ENCODE data around the gene CPAMD8.
"Not testable (repeated sequence)": the region's sequence is repeated elsewhere in the genome, so short reads cannot be mapped to it uniquely, and the experiment has no call there.

The CPAMD8 gene

GRCh38 chr19:16996838-16997490 lies 29.6 kb downstream of the CPAMD8 start:
- not testable (repeated sequence) for FAIRE-seq

GRCh38 chr19:16988661-16989060 lies 37.9 kb downstream of the CPAMD8 start:
- FAIRE-seq: no peak

- no peak for FAIRE-seq
Observed at GRCh38 chr19:16985403-16985802, 41.2 kb downstream of the CPAMD8 start.

- not testable (repeated sequence) for FAIRE-seq
Observed at GRCh38 chr19:16982586-16982985, 44.0 kb downstream of the CPAMD8 start.

DNA sequence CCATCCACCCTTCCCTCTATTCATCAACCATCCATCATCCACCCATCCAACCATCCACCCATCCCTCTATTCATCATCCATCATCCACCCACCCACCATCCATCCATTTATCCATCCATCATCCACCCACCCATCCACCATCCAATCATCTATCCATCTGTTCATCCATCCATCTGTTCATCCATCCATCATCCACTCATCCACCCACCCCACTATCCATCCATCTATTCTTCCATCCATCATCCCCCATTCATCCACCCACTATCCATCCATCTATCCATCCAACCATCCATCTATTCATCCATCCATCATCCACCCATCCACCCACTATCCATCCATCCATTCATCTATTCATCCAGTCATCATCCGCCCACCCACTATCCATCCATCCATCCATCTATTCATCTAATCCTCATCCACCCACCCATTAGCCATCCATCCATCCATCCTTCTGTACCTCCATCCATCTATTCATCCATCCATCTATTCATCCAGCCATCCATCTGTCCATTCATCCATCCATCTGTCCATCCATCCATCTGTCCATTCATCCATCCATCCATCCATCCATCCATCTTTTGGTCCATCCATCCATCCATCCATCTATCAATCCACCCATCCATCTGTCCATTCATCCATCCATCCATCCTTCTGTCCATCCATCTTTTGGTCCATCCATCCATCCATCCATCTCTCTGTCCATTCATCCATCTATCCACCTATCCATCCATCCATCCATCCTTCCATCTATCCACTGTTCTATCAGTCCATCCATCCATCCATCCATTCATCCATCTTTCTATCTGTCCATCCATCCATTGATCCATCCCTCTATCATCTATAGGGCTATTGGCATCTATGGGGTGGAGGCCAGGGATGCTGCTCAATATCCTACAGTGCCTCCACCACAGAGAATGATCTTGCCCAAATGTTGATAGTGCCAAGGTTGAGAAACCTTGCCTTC lies 47.5 kb downstream of the CPAMD8 start:
- FAIRE-seq: no peak

- FAIRE-seq: no peak
Observed at GRCh38 chr19:16978156-16978555, 48.5 kb downstream of the CPAMD8 start.

DNA sequence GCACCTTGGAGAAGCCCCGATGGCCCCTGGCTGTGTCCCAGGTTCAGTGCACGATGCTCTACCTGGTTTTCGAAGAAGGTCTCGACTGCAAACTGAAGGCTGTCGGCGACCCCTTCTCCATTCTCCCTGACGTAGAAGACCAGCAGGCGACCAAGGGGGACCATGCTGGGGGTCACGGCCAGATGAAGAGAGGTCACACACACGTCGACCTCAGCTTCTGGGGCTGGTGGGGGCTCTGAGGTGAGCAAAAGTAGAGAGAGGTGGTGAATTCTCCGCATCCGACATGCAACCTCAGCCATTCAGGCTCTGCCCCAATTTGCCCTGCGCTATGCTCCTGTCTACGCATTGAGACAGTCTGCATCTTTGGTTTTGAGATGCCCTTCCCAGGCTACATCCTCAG lies 49.3 kb downstream of the CPAMD8 start:
- no peak for FAIRE-seq

GRCh38 chr19:16976446-16976845 lies 50.2 kb downstream of the CPAMD8 start:
- no peak for FAIRE-seq

GRCh38 chr19:16970821-16971220 lies 55.8 kb downstream of the CPAMD8 start:
- no peak for FAIRE-seq

- no peak for FAIRE-seq
Observed at GRCh38 chr19:16969135-16969534, 57.5 kb downstream of the CPAMD8 start.

- not testable (repeated sequence) for FAIRE-seq
Observed at GRCh38 chr19:16960996-16961822, 65.4 kb downstream of the CPAMD8 start.

GRCh38 chr19:16958277-16958676 lies 68.3 kb downstream of the CPAMD8 start:
- FAIRE-seq: not testable (repeated sequence)

- FAIRE-seq: no peak
Observed at GRCh38 chr19:16957855-16958254, 68.8 kb downstream of the CPAMD8 start.

GRCh38 chr19:16957151-16957701 lies 69.4 kb downstream of the CPAMD8 start:
- FAIRE-seq: no peak

- no peak for FAIRE-seq
Observed at GRCh38 chr19:16955161-16955560, 71.4 kb downstream of the CPAMD8 start.

DNA sequence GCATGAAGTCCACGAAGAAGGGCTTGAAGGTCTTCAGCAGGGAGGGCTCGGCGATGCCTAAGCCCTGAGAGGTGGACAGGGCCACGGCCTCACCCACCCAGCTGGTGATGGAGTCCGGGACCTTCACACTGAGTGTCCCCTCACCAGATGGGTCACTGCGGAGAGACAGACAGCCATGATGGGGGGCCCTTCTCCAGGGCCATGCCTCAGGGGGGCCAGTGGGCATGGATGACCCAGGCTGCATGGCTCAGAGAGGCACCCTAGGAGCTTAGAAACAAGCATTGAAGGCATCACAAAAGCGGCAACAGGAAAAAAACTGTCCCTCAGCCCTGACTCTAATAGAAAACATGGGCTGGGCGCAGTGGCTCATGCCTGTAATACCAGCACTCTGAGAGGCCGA lies 74.6 kb downstream of the CPAMD8 start:
- FAIRE-seq: no peak

- FAIRE-seq: no peak
Observed at GRCh38 chr19:16951529-16951928, 75.1 kb downstream of the CPAMD8 start.

DNA sequence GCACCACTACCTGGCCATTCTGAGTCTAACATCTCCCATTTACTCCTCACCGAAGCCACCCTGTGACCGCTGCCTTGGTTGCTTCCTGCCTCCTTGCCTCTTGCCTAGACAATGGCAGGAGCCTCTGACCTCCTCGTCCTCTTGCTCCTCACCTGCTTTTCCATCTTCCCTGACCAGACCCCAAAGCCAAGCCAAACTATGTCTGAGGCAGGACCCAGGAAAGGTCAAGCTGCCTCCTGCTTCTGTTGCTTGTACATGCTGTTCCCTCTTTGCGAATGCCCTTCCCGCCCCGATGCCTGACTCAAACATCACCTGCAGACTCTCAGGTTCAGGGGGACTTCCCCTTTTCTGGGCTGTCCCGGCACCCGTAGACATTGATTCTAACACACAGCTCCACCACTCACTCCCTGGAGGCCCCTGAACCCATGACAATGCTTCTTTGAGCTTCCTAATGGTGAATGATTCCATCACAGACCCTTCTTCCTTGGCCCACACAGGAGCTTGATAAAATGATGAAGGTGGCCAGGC lies 77.0 kb downstream of the CPAMD8 start:
- FAIRE-seq: no peak

DNA sequence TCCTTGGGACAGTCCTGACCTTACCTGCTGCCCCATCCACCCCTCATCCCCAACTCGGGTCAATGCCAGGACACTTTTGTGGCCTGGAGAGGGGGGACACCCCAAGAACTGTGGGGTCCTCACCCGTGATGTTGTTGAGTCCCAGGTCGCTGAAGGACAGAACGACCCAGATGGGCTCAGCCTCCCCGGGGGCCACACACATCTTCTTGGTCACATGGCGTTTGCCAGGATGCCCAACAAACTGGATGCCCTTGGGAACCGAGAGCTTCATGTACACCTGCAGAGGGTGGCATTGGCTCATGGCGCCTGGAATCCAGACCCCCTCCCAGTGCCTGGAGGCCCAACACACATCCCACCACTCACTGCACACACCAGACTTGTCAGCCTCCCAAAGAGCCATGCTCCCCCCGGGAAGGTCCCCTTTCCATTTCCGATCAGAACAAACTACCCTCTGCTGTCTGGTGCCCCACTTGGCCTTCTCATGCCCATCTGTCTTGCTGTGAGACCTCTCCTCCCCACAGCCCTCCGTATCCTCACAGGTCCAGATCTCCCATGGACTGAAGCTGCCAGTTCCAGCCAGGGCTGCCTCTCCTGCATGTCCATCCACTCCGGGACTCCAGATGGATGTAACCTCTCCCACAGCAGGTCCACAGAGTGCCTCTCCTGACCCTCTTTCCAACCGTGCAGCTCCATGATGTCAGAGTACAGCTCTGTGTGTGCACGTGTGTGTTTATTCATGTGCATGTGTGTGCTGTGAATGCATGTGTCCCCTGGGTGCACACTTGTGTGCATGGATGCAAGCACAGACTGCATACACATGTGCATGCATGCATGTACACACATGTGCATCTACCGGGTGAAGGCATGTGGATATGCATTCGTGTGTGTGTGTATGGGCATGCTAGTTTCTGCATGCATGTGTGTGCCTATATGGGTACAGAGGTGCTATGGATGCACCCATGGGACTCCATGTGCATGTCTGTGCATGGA lies 79.4 kb downstream of the CPAMD8 start:
- FAIRE-seq: no peak

GRCh38 chr19:16945762-16946465 lies 80.7 kb downstream of the CPAMD8 start:
- FAIRE-seq: no peak

DNA sequence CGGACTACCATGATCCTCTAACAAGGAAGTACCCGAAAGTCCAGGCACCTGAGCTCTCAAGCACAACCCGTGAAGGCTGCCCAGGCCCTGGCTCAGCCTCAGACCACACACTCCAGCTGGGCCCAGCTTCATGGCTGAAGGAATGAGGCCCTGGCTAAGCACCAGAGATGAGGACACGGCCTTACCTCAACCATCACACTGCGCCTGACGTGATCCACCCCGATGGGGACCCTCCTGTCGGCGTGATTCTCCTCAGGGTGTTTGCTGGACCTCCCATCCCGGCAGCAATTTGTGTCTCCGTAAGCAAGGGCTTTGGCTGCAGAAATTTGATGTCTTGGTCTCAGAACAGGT lies 81.3 kb downstream of the CPAMD8 start:
- FAIRE-seq: no peak

Measured in TTC549 (cell line).